K562 (cell line): Measurements from ENCODE around the gene SLCO6A1. TPM values are rescaled to one million over a fixed set of nuclear protein-coding genes. Genes with fewer than 3 reads are reported as not detected.

ENCODE experiments used
- ATAC-seq: fragments of 200-7000 bp; cut with Tn5 transposase; 3 replicates; pipeline ENCODE4 v1.9.1; 2020; ENCODE audit warnings: moderate library complexity
- BruUV-seq: library from RNA; stranded (reverse); fragments of 400-500 nt; replicated peaks from 2 replicates; lab custom pipeline; 2021; lab: Mats Ljungman, UMichigan
- CTCF ChIA-PET: fragments of 300-600 bp; formaldehyde crosslinking; extraction: SDS; loops from one replicate; lab custom pipeline; 2021; ENCODE audit warnings: low intra/inter-chr PET ratio; lab: Yijun Ruan, JAX
- POLR2A ChIA-PET: fragments of 300-600, 350-650 bp; sonication (Branson Sonifier 250); formaldehyde crosslinking; extraction: SDS; loops from one replicate; lab custom pipeline; 2021; ENCODE audit warnings: antibody characterized with exemption, inconsistent platforms; lab: Yijun Ruan, JAX
- DNase-seq, 4 experiments: peaks; one replicate each; pipeline versions ENCODE4 v3.0.0 to v3.0.0-alpha.2; 2011 to 2018; ENCODE audit warnings: low spot score in 3 of 4, mixed read lengths in 3 of 4; ENCODE audit errors: extremely low read depth in 1 of 4
- FAIRE-seq: peaks from 2 replicates; lab custom pipeline; 2011; peaks lifted over from hg19 to GRCh38; lab: Jason Lieb, UNC
- H2AFZ ChIP-seq: 2 replicates; pipeline ENCODE4 v1.6.0; 2011; ENCODE audit warnings: low read depth, low read length, control low read depth, inconsistent platforms
- H3K27ac ChIP-seq: fragments of 200-600 bp; 3 replicates; pipeline ENCODE4 v1.8.0; 2011; ENCODE audit warnings: low read depth, mild to moderate bottlenecking, control low read depth, inconsistent platforms, low read length, moderate library complexity, mixed read lengths; ENCODE audit errors: extremely low read depth
- H3K27me3 ChIP-seq, 2 experiments: fragments of 300-600 bp in 1 of 2; 2 replicates in 1 of 2; 3 replicates in 1 of 2; pipeline versions ENCODE4 v1.6.0 to v1.8.0; 2011; ENCODE audit warnings: inconsistent platforms in 2 of 2, low read length in 2 of 2, mild to moderate bottlenecking in 1 of 2, mixed read lengths in 1 of 2, moderate library complexity in 1 of 2; ENCODE audit not compliant: control insufficient read depth in 2 of 2, insufficient read depth in 2 of 2
- H3K36me3 ChIP-seq: fragments of 300-600 bp; 3 replicates; pipeline ENCODE4 v1.8.0; 2011; ENCODE audit warnings: mild to moderate bottlenecking, low read length, inconsistent platforms; ENCODE audit not compliant: control insufficient read depth, insufficient read depth
- H3K4me1 ChIP-seq, 2 experiments: fragments of 200-600 bp in 1 of 2; replicated peaks in 1 of 2; 2 replicates in 1 of 2; 3 replicates in 1 of 2; pipeline versions ENCODE4 v1.5.1 to v1.8.0; 2011; ENCODE audit warnings: inconsistent platforms in 2 of 2, low read length in 2 of 2, mild to moderate bottlenecking in 1 of 2, mixed read lengths in 1 of 2, moderate library complexity in 1 of 2; ENCODE audit not compliant: control insufficient read depth in 2 of 2, insufficient read depth in 2 of 2
- H3K4me2 ChIP-seq: 2 replicates; pipeline ENCODE4 v1.6.1; 2011; ENCODE audit warnings: low read length, control low read depth, inconsistent platforms, mixed read lengths; ENCODE audit not compliant: insufficient read depth
- H3K4me3 ChIP-seq: fragments of 200-600 bp; sonication (generic), shearing (Covaris generic); 2 replicates; pipeline ENCODE4 v1.5.1; 2016; ENCODE audit warnings: control low read depth, inconsistent platforms
- H3K79me2 ChIP-seq: fragments of 200-600 bp; 3 replicates; pipeline ENCODE4 v1.8.0; 2011; ENCODE audit warnings: low read length, inconsistent platforms; ENCODE audit not compliant: control insufficient read depth, insufficient read depth
- H3K9ac ChIP-seq, 2 experiments: 2 replicates each; pipeline versions ENCODE4 v1.6.0 to v1.6.1; 2011; ENCODE audit warnings: low read depth in 2 of 2, low read length in 2 of 2, control low read depth in 1 of 2, inconsistent platforms in 1 of 2, mild to moderate bottlenecking in 1 of 2, mixed read lengths in 1 of 2; ENCODE audit not compliant: insufficient read depth in 1 of 2
- H3K9me1 ChIP-seq: one replicate; pipeline ENCODE4 v1.6.0; 2011; ENCODE audit warnings: inconsistent platforms, mild to moderate bottlenecking, low read length, moderate library complexity; ENCODE audit not compliant: control insufficient read depth, insufficient read depth
- H3K9me3 ChIP-seq: replicated peaks from 2 replicates; pipeline ENCODE4 v1.5.1; 2011; ENCODE audit warnings: low read depth, low read length, inconsistent platforms; ENCODE audit not compliant: control insufficient read depth, insufficient read depth
- H4K20me1 ChIP-seq: replicated peaks from 2 replicates; pipeline ENCODE4 v1.6.1; 2011; ENCODE audit warnings: low read length, inconsistent platforms, mixed read lengths; ENCODE audit not compliant: control insufficient read depth, insufficient read depth
- ARHGAP35 ChIP-seq: fragments of 450-650 bp; IDR thresholded peaks from 2 replicates; pipeline ENCODE4 v1.6.1; 2018; ENCODE audit not compliant: partially characterized antibody
- BACH1 ChIP-seq: fragments of 200-800 bp; sonication (Bioruptor generic); IDR thresholded peaks from 2 replicates; pipeline ENCODE4 v1.6.1; 2016; ENCODE audit warnings: missing genetic modification characterization, missing compliant biosample characterization
- CBX5 ChIP-seq: IDR thresholded peaks from 2 replicates; pipeline ENCODE4 v1.6.1; 2014; ENCODE audit warnings: low read depth, borderline replicate concordance
- NCOA2 ChIP-seq, 2 experiments: fragments of 450-650 bp; IDR thresholded peaks; 2 replicates each; pipeline ENCODE4 v1.6.1; 2018; ENCODE audit warnings: mild to moderate bottlenecking in 2 of 2, moderate library complexity in 1 of 2; ENCODE audit not compliant: partially characterized antibody in 2 of 2
- NFE2L1 ChIP-seq: fragments of 450-650 bp; IDR thresholded peaks from 2 replicates; pipeline ENCODE4 v1.6.1; 2016; ENCODE audit warnings: missing genetic modification characterization, low read depth, mild to moderate bottlenecking, missing compliant biosample characterization, moderate library complexity, borderline replicate concordance
- PYGO2 ChIP-seq: fragments of 450-650 bp; IDR thresholded peaks from 2 replicates; pipeline ENCODE4 v1.6.1; 2016; ENCODE audit warnings: mild to moderate bottlenecking, missing genetic modification characterization, moderate library complexity, missing compliant biosample characterization
- RAD21 ChIP-seq, 2 experiments: fragments of 250-450 bp in 1 of 2; fragments of 450-650 bp in 1 of 2; sonication (Bioruptor Pico) in 1 of 2; formaldehyde crosslinking in 1 of 2; IDR thresholded peaks in 1 of 2; conservative IDR thresholded peaks in 1 of 2; 2 replicates each; pipeline versions ENCODE4 v1.4.0 to v1.8.0; 2020 to 2022; ENCODE audit warnings: mild to moderate bottlenecking in 2 of 2, moderate library complexity in 1 of 2
- SNRNP70 ChIP-seq: fragments of 200-400 bp; formaldehyde crosslinking; optimal IDR thresholded peaks from 2 replicates; pipeline ENCODE3; 2017; ENCODE audit warnings: low read depth, low read length
- TBL1XR1 ChIP-seq, 2 experiments: IDR thresholded peaks; 2 replicates each; pipeline ENCODE4 v1.6.1; 2012; ENCODE audit warnings: improper control_type of control experiment in 2 of 2, low read length in 2 of 2, mild to moderate bottlenecking in 1 of 2
- ZNF518B ChIP-seq: fragments of 250-450 bp; sonication (Bioruptor Pico); IDR thresholded peaks from 2 replicates; pipeline ENCODE4 v1.5.0; 2021; ENCODE audit warnings: mild to moderate bottlenecking, moderate library complexity
- WGBS: fragments of 100-300 bp; shearing (Covaris generic); methylation state at CpG from one replicate; pipeline ENCODE4 v1.1.6; 2016; ENCODE audit warnings: low coverage, mixed read lengths; ENCODE audit not compliant: insufficient coverage; ENCODE audit errors: missing lambda C conversion rate; 5-methylcytosine and 5-hydroxymethylcytosine counted together
- in situ Hi-C: fragments of 300-500 bp; cut with MboI; formaldehyde crosslinking; loops from 4 replicates; pipeline ENCODE4 v1.15.0; 2018; ENCODE audit warnings: inconsistent platforms, mixed read lengths
- intact Hi-C: fragments of 100-400 bp; cut with micrococcal nuclease; formaldehyde crosslinking; loops from 2 replicates; pipeline ENCODE4 v1.14.2; 2022
- polyA plus RNA-seq, 8 experiments: library from polyadenylated mRNA; depleted of rRNA in 4 of 8; stranded (reverse) in 5 of 8; unstranded in 3 of 8; fragments of >200 nt; fragmentation: Nextera tagmentation in 2 of 8; fragmentation: Illumina TruSeq in 1 of 8; extraction: Ambion mirVana in 2 of 8; extraction: Trizol in 1 of 8; gene quantifications; 2 replicates each; pipeline versions ENCODE4 v1.2.1 to v1.2.3, GENCODE V29; 2011 to 2014; ENCODE audit warnings: inconsistent platforms in 1 of 8, missing spikeins in 1 of 8
- total RNA-seq, 7 experiments: library from RNA; depleted of rRNA in 6 of 7; stranded (reverse); fragments of >200 nt in 6 of 7; fragmentation: Illumina TruSeq in 2 of 7; extraction: Trizol in 2 of 7; gene quantifications; 2 replicates each; pipeline versions ENCODE4 v1.2.1 to v1.2.3, GENCODE V29; 2011 to 2021; ENCODE audit warnings: low replicate concordance in 1 of 7

The SLCO6A1 gene
- total and polyA plus RNA-seq, 9 of the 15 experiments (the other 6 are each of a cell fraction or from before 2014, with no cell fraction given) = 0.04 to 0.20 (median 0.11) TPM; not detected in 6

GRCh38 chr5:102451082-102451481 lies 47.7 kb downstream of the SLCO6A1 start:
- WGBS = 0% methylated on average over 3 of the region's 3 CpGs
- Histone ChIP-seq H3K9me3 (no peaks in the 10 kb centered on the region), H3K4me2 (no peak overlapping the region), H3K27ac (no peak overlapping the region), H3K36me3 (no peaks in the 10 kb centered on the region), H3K9me1 (no peaks in the 10 kb centered on the region), H3K27me3 (no peaks in the 10 kb centered on the region), H3K4me3 (no peak overlapping the region), H2AFZ (no peak overlapping the region), H3K9ac (no peak overlapping the region), H3K79me2 (no peaks in the 10 kb centered on the region), H4K20me1 (no peaks in the 10 kb centered on the region), H3K4me1 (no peaks in the 10 kb centered on the region)
- POLR2A ChIA-PET = interaction anchor here (0.6 kb wide), 1 partner anchor 200 kb away, joined by 3 read pairs; no protein-coding TSS in a partner anchor
- no peak for DNase-seq
- in situ Hi-C loops = no loop called here
- intact Hi-C loops = no loop called here
- CTCF ChIA-PET = no interaction called here
- TF ChIP-seq NCOA2 (IDR thresholded peaks at IDR 0.05; ENCODE audit: partially characterized antibody in 2 of 2) (no peak), TBL1XR1 (IDR thresholded peaks at IDR 0.05; ENCODE audit: low read length in 2 of 2) (no peak), RAD21 (CRISPR knock-in tag; conservative IDR thresholded peaks at IDR 0.05 in 1 of 2, IDR thresholded peaks at IDR 0.05 in 1 of 2) (no peak), ZNF518B (no peak), CBX5 (no peak), BACH1 (tag) (no peak), PYGO2 (tag) (no peak), SNRNP70 (no peak), NFE2L1 (tag) (no peak), ARHGAP35 (no peak)
- no peak for FAIRE-seq
- ATAC-seq = no peak
- no TSS peak for BruUV-seq
